Measurements from ENCODE around the gene ZNF394. TPM values are rescaled to one million over a fixed set of nuclear protein-coding genes. Genes with fewer than 3 reads are reported as not detected.

Gene ZNF394
- total and polyA plus RNA-seq, 2 donors (not counting 3 experiments of a cell fraction or from before 2014, with no cell fraction given) = 8.6 to 22.8 TPM

- Histone ChIP-seq H2AFZ (ENCODE audit: low read depth, low read length) (peak within 1 kb of the TSS; percentile 92), H3K36me3 (ENCODE audit: control insufficient read depth in 2 of 2, extremely low read depth in 1 of 2, insufficient read depth in 2 of 2, low read length in 2 of 2) (no peaks in the 10 kb centered on the region), H3K79me2 (ENCODE audit: control insufficient read depth, insufficient read depth, low read length) (peaks cover 40% of the 10 kb centered on the region), H3K9ac (replicated peaks; ENCODE audit: extremely low read depth, insufficient read depth, low read length) (peak within 1 kb of the TSS; percentile 81), H3K27ac (ENCODE audit: insufficient read depth, low read depth, low read length) (peak within 1 kb of the TSS; percentile 80), H3K4me3 (replicated peaks in 1 of 3; ENCODE audit: insufficient read depth in 1 of 3, low read depth in 1 of 3, low read length in 3 of 3) (peak within 1 kb of the TSS; percentile 79 to 93 (median 87)), H3K4me2 (ENCODE audit: insufficient read depth, low read length) (peak within 1 kb of the TSS; percentile 95), H3K9me3 (replicated peaks; ENCODE audit: control insufficient read depth, insufficient read depth, low read length) (no peaks in the 10 kb centered on the region), H3K4me1 (ENCODE audit: control insufficient read depth, extremely low read depth, insufficient read depth, low read length) (peaks cover 5% of the 10 kb centered on the region), H4K20me1 (replicated peaks; ENCODE audit: control insufficient read depth, extremely low read depth, insufficient read depth, low read length) (no peaks in the 10 kb centered on the region), H3K27me3 (ENCODE audit: control insufficient read depth in 2 of 2, insufficient read depth in 2 of 2, low read length in 2 of 2) (no peaks in the 10 kb centered on the region), H3K9me1 (replicated peaks; ENCODE audit: control insufficient read depth, extremely low read depth, insufficient read depth, low read length) (no peaks in the 10 kb centered on the region)
- dilution Hi-C loops (cut with MboI; ENCODE audit: extremely low pct_ligation_motif_present, low sequenced_read_pairs) (no loop called here), intact Hi-C loops (cut with micrococcal nuclease) (loop anchor here (1.0 to 2.0 kb wide), 3 partner anchors 28 to 144 kb away; partner anchors contain the start of genes ZKSCAN5, ZNF394 and ZSCAN25)
- BruUV-seq (replicated peaks) = TSS peak; percentile 46
- ChIA-PET CTCF (interaction anchor here (1.0 to 1.5 kb wide), 5 partner anchors 17 to 108 kb away, joined by 3 to 5 read pairs (median 4); partner anchors contain the start of genes ZKSCAN5 and ZNF394), POLR2A (interaction anchor here (0.9 kb wide), 1 partner anchor 27 kb away, joined by 8 read pairs; the partner anchor contains the start of gene ZNF394)
- FAIRE-seq (peak; percentile 95), DNase-seq (ENCODE audit: low read depth, low spot score) (peak; percentile 96)
- TF ChIP-seq EZH2 (IDR thresholded peaks at IDR 0.05; ENCODE audit: borderline replicate concordance, low read depth, low read length, severe bottlenecking) (no peak), FOS (IDR thresholded peaks at IDR 0.05; ENCODE audit: borderline replicate concordance, insufficient read depth, low read length) (no peak), JUN (IDR thresholded peaks at IDR 0.05; ENCODE audit: borderline replicate concordance, insufficient read depth, insufficient read length, low read depth) (no peak), POLR2A (IDR thresholded peaks at IDR 0.05; ENCODE audit: low read depth, low read length) (no peak), POLR2AphosphoS5 (IDR thresholded peaks at IDR 0.05; ENCODE audit: insufficient read depth, low read depth, low read length) (peak; percentile 78), CTCF (IDR thresholded peaks at IDR 0.05; ENCODE audit: extremely low read depth in 1 of 2, insufficient read depth in 1 of 2, low read depth in 1 of 2, low read length in 2 of 2) (no peak), MYC (IDR thresholded peaks at IDR 0.05; ENCODE audit: low read depth, low read length) (no peak), GATA2 (IDR thresholded peaks at IDR 0.05; ENCODE audit: insufficient read depth, insufficient read length, low read depth, low read length) (peak; percentile 24)
- TF ChIP-seq, protein P1, sequence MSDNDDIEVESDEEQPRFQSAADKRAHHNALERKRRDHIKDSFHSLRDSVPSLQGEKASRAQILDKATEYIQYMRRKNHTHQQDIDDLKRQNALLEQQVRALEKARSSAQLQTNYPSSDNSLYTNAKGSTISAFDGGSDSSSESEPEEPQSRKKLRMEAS (IDR thresholded peaks at IDR 0.05; ENCODE audit: insufficient read depth, insufficient read length) = peak; percentile 82
Measured at GRCh38 chr7:99472561-99473314, 27.3 kb downstream of the ZNF394 start, which contains the start of gene ZNF789. Gene ZNF789 (plus strand): TSS chr7:99472890. CDS start chr7:99476457, 3,567 bp downstream.
